Body of pancreas (tissue), 4 donors: ENCODE data around the gene TRPM3. TPM values are rescaled to one million over a fixed set of nuclear protein-coding genes. Genes with fewer than 3 reads are reported as not detected.
A peak's percentile ranks its signal among the peaks of the same experiment; 100 is the strongest.

Experiments used
- ATAC-seq: fragments of 150-250 bp; one replicate; pipeline ENCODE4 v1.9.1; 2016
- DNase-seq, 4 donors: peaks; one replicate each; pipeline ENCODE4 v3.0.0-alpha.2; 2019
- H3K27ac ChIP-seq, 4 donors: fragments of 200-600 bp; sonication (generic); 1 replicate in 3 of 4; 2 replicates in 1 of 4; pipeline versions ENCODE4 v1.5.1 to v1.6.1; 2016 to 2019; ENCODE audit warnings: mild to moderate bottlenecking in 1 of 4, mixed read lengths in 1 of 4, moderate library complexity in 1 of 4
- H3K27me3 ChIP-seq, 2 donors: fragments of 200-600 bp; sonication (generic); one replicate each; pipeline ENCODE4 v1.6.0; 2016; ENCODE audit warnings: mild to moderate bottlenecking in 1 of 2
- H3K36me3 ChIP-seq, 2 donors: fragments of 200-600 bp; sonication (generic); replicated peaks in 1 of 2; 2 replicates each; pipeline ENCODE4 v1.5.1; 2016; ENCODE audit warnings: low read depth in 2 of 2; ENCODE audit not compliant: insufficient read depth in 1 of 2
- H3K4me1 ChIP-seq: fragments of 200-600 bp; sonication (generic); one replicate; pipeline ENCODE4 v1.6.0; 2016
- H3K4me3 ChIP-seq, 2 donors: fragments of 200-600 bp; sonication (generic); 1 replicate in 1 of 2; 2 replicates in 1 of 2; pipeline ENCODE4 v1.5.1; 2016 to 2019
- H3K9me3 ChIP-seq, 3 donors: fragments of 200-600 bp; sonication (generic); 1 replicate in 2 of 3; 2 replicates in 1 of 3; pipeline ENCODE4 v1.5.1; 2016
- CTCF ChIP-seq, 7 experiments: fragments of 450-650 bp in 4 of 7; fragments of 200-600 bp in 3 of 7; sonication (generic) in 3 of 7; IDR thresholded peaks; one replicate each; pipeline ENCODE4 v1.5.1; 2016 to 2019; ENCODE audit warnings: antibody characterized with exemption in 7 of 7
- POLR2A ChIP-seq, 3 donors: fragments of 450-650 bp; IDR thresholded peaks; one replicate each; pipeline ENCODE4 v1.6.1; 2016; ENCODE audit warnings: antibody characterized with exemption in 3 of 3, mild to moderate bottlenecking in 2 of 3
- WGBS, 2 donors: methylation state at CpG; one replicate each; pipeline ENCODE4 v1.1.5; 2017; 5-methylcytosine and 5-hydroxymethylcytosine counted together
- intact Hi-C: fragments of 100-400 bp; cut with DNase I; formaldehyde crosslinking; loops from one replicate; pipeline ENCODE4 v1.15.1; 2023
- total RNA-seq, 2 donors: library from RNA; depleted of rRNA; stranded (reverse); fragments of >200 nt; gene quantifications; one replicate each; pipeline ENCODE4 v1.1.0, GENCODE V29; 2016

Gene TRPM3
- total RNA-seq, 2 donors from 2014 or later, result 0.78 to 1.3 TPM

GRCh38 chr9:70603020-70603411, 518.4 kb downstream of the TRPM3 start:
- H3K27me3 ChIP-seq, result no peaks in the 10 kb centered on the region
- TF ChIP-seq CTCF (IDR thresholded peaks at IDR 0.05) (no peak), POLR2A (IDR thresholded peaks at IDR 0.05) (no peak)
- H3K4me3 ChIP-seq, result no peak overlapping the region
- DNase-seq, result no peak
- intact Hi-C loops, result loop anchor here (10.0 kb wide), 1 partner anchor 268 kb away; no protein-coding TSS in a partner anchor
- WGBS, 2 donors, result 73 to 82% methylated on average over 6 of the region's 6 CpGs
- no peak for ATAC-seq
- no peaks in the 10 kb centered on the region for H3K36me3 ChIP-seq
- H3K9me3 ChIP-seq, result no peaks in the 10 kb centered on the region
- H3K4me1 ChIP-seq, result peaks cover 20% of the 10 kb centered on the region
- H3K27ac ChIP-seq, result no peak overlapping the region

- Histone ChIP-seq H3K4me3 (no peak overlapping the region), H3K27ac (peak overlapping the region in 3 of 4 donors; percentile 48 to 71 (median 65))
- 35 to 40% methylated on average over 5 of the region's 5 CpGs for WGBS, 2 donors
These were observed 519.0 kb downstream of the TRPM3 start for GRCh38 chr9:70602321-70603019.

GRCh38 chr9:70601000-70601951, 520.1 kb downstream of the TRPM3 start:
- Histone ChIP-seq H3K9me3 (no peaks in the 10 kb centered on the region), H3K27me3 (no peaks in the 10 kb centered on the region), H3K27ac (peak overlapping the region in 3 of 4 donors; percentile 48 to 71 (median 65)), H3K4me1 (peaks cover 20% of the 10 kb centered on the region), H3K4me3 (no peak overlapping the region), H3K36me3 (no peaks in the 10 kb centered on the region)
- WGBS, 2 donors, result 45 to 48% methylated on average over 30 to 31 of the region's 31 CpGs
- ATAC-seq (peak; percentile 75), DNase-seq (peak; percentile 82 to 89 (median 88))
- TF ChIP-seq POLR2A (IDR thresholded peaks at IDR 0.05) (peak in 1 of 3 donors; percentile 11), CTCF (IDR thresholded peaks at IDR 0.05) (no peak)
- intact Hi-C loops, result loop anchor here (10.0 kb wide), 1 partner anchor 266 kb away; no protein-coding TSS in a partner anchor

More at GRCh38 chr9:70602321-70603019, 519.0 kb downstream of the TRPM3 start:
- DNase-seq (peak; percentile 61 to 75 (median 64)), ATAC-seq (peak; percentile 72)
- Histone ChIP-seq H3K4me1 (peaks cover 20% of the 10 kb centered on the region), H3K27me3 (no peaks in the 10 kb centered on the region), H3K9me3 (no peaks in the 10 kb centered on the region), H3K36me3 (no peaks in the 10 kb centered on the region)
- intact Hi-C loops, result loop anchor here (10.0 kb wide), 1 partner anchor 268 kb away; no protein-coding TSS in a partner anchor
- TF ChIP-seq CTCF (IDR thresholded peaks at IDR 0.05), result peak; percentile 61 to 94 (median 86)
- TF ChIP-seq POLR2A (IDR thresholded peaks at IDR 0.05), result peak in 1 of 3 donors; percentile 13

GRCh38 chr9:70600506-70600905, 520.9 kb downstream of the TRPM3 start:
- no peaks in the 10 kb centered on the region for H3K36me3 ChIP-seq
- WGBS, 2 donors, result 27 to 43% methylated on average over 1 of the region's 1 CpG
- H3K4me1 ChIP-seq, result peaks cover 20% of the 10 kb centered on the region
- H3K27me3 ChIP-seq, result no peaks in the 10 kb centered on the region
- no peak for TF ChIP-seq POLR2A (IDR thresholded peaks at IDR 0.05)
- no peak for TF ChIP-seq CTCF (IDR thresholded peaks at IDR 0.05)
- peak in 2 of 4 donors; percentile 34 to 36 for DNase-seq
- intact Hi-C loops, result loop anchor here (10.0 kb wide), 1 partner anchor 266 kb away; no protein-coding TSS in a partner anchor
- no peak for ATAC-seq
- peak overlapping the region in 3 of 4 donors; percentile 48 to 71 (median 65) for H3K27ac ChIP-seq
- no peaks in the 10 kb centered on the region for H3K9me3 ChIP-seq
- no peak overlapping the region for H3K4me3 ChIP-seq
